CD14-positive monocyte (primary cell): Measurements from ENCODE around the gene CDC7. TPM values are rescaled to one million over a fixed set of nuclear protein-coding genes. Genes with fewer than 3 reads are reported as not detected.

Experiments
- DNase-seq, 3 donors: peaks; one replicate each; pipeline ENCODE4 v3.0.0-alpha.2; 2011 to 2022
- H2AFZ ChIP-seq: 2 replicates; pipeline ENCODE4 v1.6.0; 2012; ENCODE audit warnings: mild to moderate bottlenecking, low read depth, low read length, inconsistent platforms; ENCODE audit not compliant: insufficient read depth, poor library complexity, severe bottlenecking
- H3K27ac ChIP-seq, 2 donors: 1 replicate in 1 of 2; 2 replicates in 1 of 2; pipeline ENCODE4 v1.5.1; 2012 to 2013; ENCODE audit warnings: low read length in 2 of 2, control low read depth in 1 of 2, inconsistent platforms in 1 of 2, low read depth in 1 of 2, mild to moderate bottlenecking in 1 of 2
- H3K27me3 ChIP-seq, 2 donors: one replicate each; pipeline versions ENCODE4 v1.6.0 to v1.6.1; 2011 to 2013; ENCODE audit warnings: low read length in 2 of 2; ENCODE audit not compliant: control insufficient read depth in 2 of 2, insufficient read depth in 2 of 2
- H3K36me3 ChIP-seq, 2 donors: replicated peaks in 1 of 2; 1 replicate in 1 of 2; 2 replicates in 1 of 2; pipeline versions ENCODE4 v1.5.1 to v1.6.1; 2012 to 2013; ENCODE audit warnings: low read length in 2 of 2, control low read depth in 1 of 2, inconsistent platforms in 1 of 2, mild to moderate bottlenecking in 1 of 2; ENCODE audit not compliant: insufficient read depth in 2 of 2, control insufficient read depth in 1 of 2
- H3K4me1 ChIP-seq, 2 donors: 1 replicate in 1 of 2; 2 replicates in 1 of 2; pipeline versions ENCODE4 v1.5.1 to v1.6.1; 2012 to 2013; ENCODE audit warnings: low read length in 2 of 2, control low read depth in 1 of 2, inconsistent platforms in 1 of 2, mild to moderate bottlenecking in 1 of 2, moderate library complexity in 1 of 2; ENCODE audit not compliant: insufficient read depth in 2 of 2, control insufficient read depth in 1 of 2
- H3K4me2 ChIP-seq: replicated peaks from 2 replicates; pipeline ENCODE3; 2012; ENCODE audit warnings: low read length, moderate library complexity, mild to moderate bottlenecking; ENCODE audit not compliant: poor library complexity, severe bottlenecking; ENCODE audit errors: extremely low read depth
- H3K4me3 ChIP-seq, 3 experiments: fragments of 200-600 bp in 1 of 3; sonication (generic) in 1 of 3; replicated peaks in 1 of 3; 1 replicate in 2 of 3; 2 replicates in 1 of 3; pipeline ENCODE4 v1.5.1; 2011 to 2013; ENCODE audit warnings: low read length in 3 of 3, mild to moderate bottlenecking in 3 of 3, control low read depth in 2 of 3, low read depth in 2 of 3, inconsistent platforms in 1 of 3, moderate library complexity in 1 of 3
- H3K79me2 ChIP-seq: 2 replicates; pipeline ENCODE4 v1.6.0; 2012; ENCODE audit warnings: mild to moderate bottlenecking, control low read depth, inconsistent platforms, low read length, moderate library complexity; ENCODE audit not compliant: insufficient read depth
- H3K9ac ChIP-seq: 2 replicates; pipeline ENCODE4 v1.6.0; 2017; ENCODE audit warnings: low read length, mild to moderate bottlenecking; ENCODE audit not compliant: insufficient read depth, poor library complexity, severe bottlenecking
- H3K9me3 ChIP-seq, 2 donors: replicated peaks in 1 of 2; 1 replicate in 1 of 2; 2 replicates in 1 of 2; pipeline versions ENCODE4 v1.5.1 to v1.6.1; 2012 to 2013; ENCODE audit warnings: low read length in 2 of 2, control low read depth in 1 of 2; ENCODE audit not compliant: control insufficient read depth in 1 of 2, insufficient read depth in 1 of 2
- H4K20me1 ChIP-seq: 2 replicates; pipeline ENCODE4 v1.6.0; 2012; ENCODE audit warnings: mild to moderate bottlenecking, low read length, control low read depth, moderate library complexity; ENCODE audit not compliant: insufficient read depth
- H3K27ac Mint-ChIP-seq, 7 donors: one replicate each; pipeline ENCODE4 v1.8.0; 2020; ENCODE audit warnings: mild to moderate bottlenecking in 7 of 7, mixed read lengths in 7 of 7, moderate library complexity in 6 of 7, inconsistent platforms in 2 of 7
- H3K27me3 Mint-ChIP-seq, 3 donors: one replicate each; pipeline ENCODE4 v1.8.0; 2021 to 2022; ENCODE audit warnings: low read depth in 3 of 3, mild to moderate bottlenecking in 3 of 3, mixed read lengths in 3 of 3, moderate library complexity in 3 of 3, inconsistent platforms in 1 of 3
- H3K36me3 Mint-ChIP-seq, 2 donors: one replicate each; pipeline ENCODE4 v1.8.0; 2020; ENCODE audit warnings: mixed read lengths in 2 of 2, inconsistent platforms in 1 of 2, mild to moderate bottlenecking in 1 of 2
- H3K4me1 Mint-ChIP-seq: one replicate; pipeline ENCODE4 v1.8.0; 2020; ENCODE audit warnings: mild to moderate bottlenecking, mixed read lengths
- H3K4me3 Mint-ChIP-seq, 2 donors: one replicate each; pipeline ENCODE4 v1.8.0; 2020; ENCODE audit warnings: mild to moderate bottlenecking in 2 of 2, mixed read lengths in 2 of 2, moderate library complexity in 1 of 2
- H3K9me3 Mint-ChIP-seq, 7 donors: one replicate each; pipeline ENCODE4 v1.8.0; 2020 to 2022; ENCODE audit warnings: mixed read lengths in 7 of 7, mild to moderate bottlenecking in 6 of 7, moderate library complexity in 6 of 7, inconsistent platforms in 2 of 7
- CTCF ChIP-seq: fragments of 200-600 bp; IDR thresholded peaks from one replicate; pipeline ENCODE4 v1.8.0; 2022; ENCODE audit warnings: antibody characterized with exemption, mild to moderate bottlenecking
- WGBS: methylation state at CpG from one replicate; pipeline ENCODE4 v1.1.5; 2013; ENCODE audit warnings: missing lambda C conversion rate; ENCODE audit not compliant: insufficient coverage; 5-methylcytosine and 5-hydroxymethylcytosine counted together
- intact Hi-C, 2 donors: fragments of 100-400 bp; cut with micrococcal nuclease; formaldehyde crosslinking; loops; one replicate each; pipeline versions ENCODE4 v1.15.0 to v1.15.1; 2023
- polyA plus RNA-seq, 3 donors: library from polyadenylated mRNA; depleted of rRNA in 1 of 3; unstranded in 2 of 3; stranded (reverse) in 1 of 3; fragments of 300-500 nt in 2 of 3; fragments of >200 nt in 1 of 3; fragmentation: Illumina TruSeq in 2 of 3; gene quantifications; 1 replicate in 2 of 3; 2 replicates in 1 of 3; pipeline ENCODE4 v1.2.3, GENCODE V29; 2012 to 2021

The CDC7 gene
- polyA plus RNA-seq, 3 donors: 1.5 to 2.3 (median 1.5) TPM

- Mint-ChIP-seq H3K9me3 (peaks cover 0 to 14% (median 2%) of the 10 kb centered on the region in 7 donors), H3K27ac (no peak overlapping the region), H3K4me3 (no peak overlapping the region), H3K27me3 (peaks cover 7 to 13% (median 12%) of the 10 kb centered on the region in 3 donors), H3K4me1 (peaks cover 6% of the 10 kb centered on the region), H3K36me3 (no peaks in the 10 kb centered on the region)
- H3K4me1 ChIP-seq: no peaks in the 10 kb centered on the region
- intact Hi-C loops: no loop called here
- no peak overlapping the region for H3K4me2 ChIP-seq
- H3K27me3 ChIP-seq: no peaks in the 10 kb centered on the region
- no peak overlapping the region for H3K9ac ChIP-seq
- no peaks in the 10 kb centered on the region for H4K20me1 ChIP-seq
- WGBS: 97% methylated on average over 18 of the region's 18 CpGs
- no peaks in the 10 kb centered on the region for H3K9me3 ChIP-seq
- DNase-seq: no peak
- H3K4me3 ChIP-seq: no peak overlapping the region
- H3K27ac ChIP-seq: no peak overlapping the region
- no peak for TF ChIP-seq CTCF
- no peaks in the 10 kb centered on the region for H3K79me2 ChIP-seq
- H3K36me3 ChIP-seq: no peaks in the 10 kb centered on the region
- H2AFZ ChIP-seq: no peak overlapping the region
These were observed 45.6 kb downstream of the CDC7 start for GRCh38 chr1:91546301-91546581.

GRCh38 chr1:91546876-91547275 is 46.2 kb downstream of the CDC7 start:
- no peak overlapping the region for H3K9ac ChIP-seq
- H3K27ac ChIP-seq: no peak overlapping the region
- Mint-ChIP-seq H3K4me3 (peak overlapping the region; percentile 24 to 49), H3K9me3 (peaks cover 0 to 14% (median 2%) of the 10 kb centered on the region in 7 donors), H3K27me3 (peaks cover 6 to 13% (median 12%) of the 10 kb centered on the region in 3 donors), H3K27ac (no peak overlapping the region), H3K36me3 (no peaks in the 10 kb centered on the region), H3K4me1 (peaks cover 6% of the 10 kb centered on the region)
- H3K9me3 ChIP-seq: no peaks in the 10 kb centered on the region
- DNase-seq: no peak
- 89% methylated on average over 16 of the region's 19 CpGs for WGBS
- no peaks in the 10 kb centered on the region for H3K27me3 ChIP-seq
- no peak overlapping the region for H3K4me3 ChIP-seq
- no peaks in the 10 kb centered on the region for H3K4me1 ChIP-seq
- H4K20me1 ChIP-seq: no peaks in the 10 kb centered on the region
- intact Hi-C loops: no loop called here
- no peaks in the 10 kb centered on the region for H3K36me3 ChIP-seq
- H3K4me2 ChIP-seq: no peak overlapping the region
- no peak for TF ChIP-seq CTCF
- no peak overlapping the region for H2AFZ ChIP-seq
- H3K79me2 ChIP-seq: no peaks in the 10 kb centered on the region
